Dermis blood vessel endothelial cell (primary cell): ENCODE results near the gene OR4D9. TPM values are rescaled to one million over a fixed set of nuclear protein-coding genes. Genes with fewer than 3 reads are reported as not detected.
A peak's percentile ranks its signal among the peaks of the same experiment; 100 is the strongest.

ENCODE experiments used
- DNase-seq: peaks from one replicate; pipeline ENCODE4 v3.0.0; 2010
- total RNA-seq: library from RNA; depleted of rRNA; stranded (reverse); fragments of >200 nt; gene quantifications from 2 replicates; pipeline ENCODE4 v1.2.3, GENCODE V29; 2014

The OR4D9 gene
- total RNA-seq, 1 donor from 2014 or later = not detected

DNA sequence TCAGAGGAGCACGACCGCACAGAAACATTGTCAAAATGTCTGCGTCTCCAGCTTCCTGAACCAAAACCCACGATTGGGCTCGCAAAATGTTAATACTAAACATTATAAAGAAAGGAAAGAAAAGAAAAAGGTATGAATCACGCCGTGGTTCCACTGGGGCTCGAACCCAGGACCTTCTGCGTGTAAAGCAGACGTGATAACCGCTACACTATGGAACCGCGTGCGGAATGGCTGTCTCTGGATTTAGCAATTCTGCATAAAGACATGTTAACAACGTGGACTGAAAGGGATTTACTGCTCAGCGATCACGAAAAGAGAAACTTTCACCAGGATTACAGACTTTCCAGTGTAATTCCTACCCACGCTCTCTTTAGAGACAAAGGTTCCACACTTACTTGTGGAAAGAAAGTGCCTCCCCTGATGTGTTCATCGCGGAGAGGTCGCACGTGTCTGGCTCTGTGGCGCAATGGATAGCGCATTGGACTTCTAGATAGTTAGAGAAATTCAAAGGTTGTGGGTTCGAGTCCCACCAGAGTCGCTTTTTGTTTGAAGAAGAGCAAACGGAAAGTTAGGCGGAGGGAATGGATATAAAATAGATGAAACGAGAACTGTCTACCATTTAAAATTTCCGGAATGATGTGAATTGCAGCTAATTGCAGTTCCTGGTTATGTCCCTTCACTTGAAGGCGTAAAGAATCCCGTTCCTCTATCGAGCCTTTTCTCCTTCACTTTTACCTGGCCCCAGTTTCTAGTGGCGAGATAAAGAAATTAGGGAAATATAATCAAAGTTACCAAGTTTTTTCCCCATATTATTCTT lies 39.7 kb downstream of the OR4D9 start:
- peak; percentile 90 for DNase-seq

GRCh38 chr11:59551659-59552521 lies 40.6 kb downstream of the OR4D9 start:
- peak; percentile 83 for DNase-seq

- no peak for DNase-seq
Observed at GRCh38 chr11:59552844-59553243, 41.5 kb downstream of the OR4D9 start.

DNA sequence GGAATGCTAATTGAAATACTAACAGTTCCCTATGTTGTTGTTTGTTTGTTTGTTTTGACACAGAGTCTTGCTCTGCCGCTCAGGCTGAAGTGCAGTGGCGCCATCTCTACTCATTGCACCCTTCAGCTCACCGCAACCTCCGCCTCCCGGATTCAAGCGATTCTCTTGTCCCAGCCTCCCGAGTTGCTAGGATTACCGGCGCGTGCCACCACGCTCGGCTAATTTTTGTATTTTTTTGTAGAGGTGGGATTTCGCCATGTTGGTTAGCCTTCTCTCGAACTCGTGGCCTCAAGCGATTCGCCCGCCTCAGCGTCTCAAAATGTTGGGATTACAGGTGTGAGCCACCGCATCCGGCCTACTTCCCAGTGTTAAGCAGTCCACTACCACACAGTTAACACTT lies 42.0 kb downstream of the OR4D9 start:
- DNase-seq = no peak

GRCh38 chr11:59555601-59556114 lies 44.3 kb downstream of the OR4D9 start:
- no peak for DNase-seq

DNA sequence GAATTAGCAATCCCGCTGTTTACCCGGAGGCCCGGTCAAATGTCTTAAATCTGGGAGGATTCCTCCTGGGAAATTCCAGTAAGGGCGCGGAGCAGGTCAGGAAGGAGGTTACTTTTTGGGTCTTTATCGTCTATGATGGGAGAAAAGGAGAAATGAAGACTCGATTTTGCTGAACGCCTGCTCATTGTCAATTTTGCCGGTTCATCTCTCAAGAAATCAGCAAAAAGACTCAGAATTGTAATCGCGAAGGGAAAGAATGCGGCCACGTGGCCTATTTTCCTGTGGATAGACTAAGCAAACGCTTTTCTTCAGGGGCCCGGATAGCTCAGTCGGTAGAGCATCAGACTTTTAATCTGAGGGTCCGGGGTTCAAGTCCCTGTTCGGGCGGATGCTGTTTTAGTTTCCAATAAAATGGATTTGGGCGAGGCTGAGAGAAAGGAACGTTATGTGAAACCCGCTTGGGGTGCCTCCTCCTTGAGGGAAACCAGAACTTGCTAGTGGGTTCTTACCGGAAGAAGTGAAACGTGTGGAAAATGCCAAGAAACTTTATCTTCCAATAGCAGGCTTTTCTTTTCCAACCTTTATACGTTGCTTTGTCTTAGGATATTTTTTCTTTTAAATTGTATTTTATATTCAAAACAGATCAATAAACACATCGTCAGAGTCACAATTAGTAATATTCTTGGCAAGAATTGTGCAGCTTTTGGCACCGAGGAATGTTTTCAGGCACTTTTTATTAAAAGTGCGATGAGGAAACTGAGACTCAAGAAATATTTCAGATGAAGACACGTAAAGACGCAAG lies 45.0 kb downstream of the OR4D9 start:
- DNase-seq = peak; percentile 77

- peak; percentile 46 for DNase-seq
Observed at GRCh38 chr11:59556917-59557348, 45.6 kb downstream of the OR4D9 start.

GRCh38 chr11:59558270-59558643 lies 46.9 kb downstream of the OR4D9 start:
- no peak for DNase-seq

DNA sequence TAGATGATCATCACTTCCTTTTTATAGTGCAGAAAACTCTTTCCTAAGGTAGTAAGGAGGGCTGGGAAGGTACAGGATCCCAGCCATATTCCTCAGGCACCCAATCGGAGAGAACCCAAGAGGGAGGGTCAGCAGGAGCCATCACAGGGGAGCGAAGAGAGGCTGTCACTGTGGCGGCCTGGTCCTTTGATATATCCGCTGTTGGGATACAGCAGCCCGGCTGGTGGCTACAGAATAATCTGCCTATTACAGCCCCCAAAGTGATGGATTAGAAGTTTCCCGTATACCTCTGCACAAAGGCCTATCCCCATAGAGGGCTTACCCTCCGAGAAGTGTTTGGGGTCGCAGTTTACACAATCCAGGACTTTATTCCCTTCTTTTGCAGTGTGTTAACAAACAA lies 48.5 kb downstream of the OR4D9 start:
- DNase-seq = no peak

GRCh38 chr11:59560290-59560701 lies 49.0 kb downstream of the OR4D9 start:
- peak; percentile 86 for DNase-seq

- DNase-seq = peak; percentile 91
Observed at GRCh38 chr11:59560702-59561473, 49.5 kb downstream of the OR4D9 start.

DNA sequence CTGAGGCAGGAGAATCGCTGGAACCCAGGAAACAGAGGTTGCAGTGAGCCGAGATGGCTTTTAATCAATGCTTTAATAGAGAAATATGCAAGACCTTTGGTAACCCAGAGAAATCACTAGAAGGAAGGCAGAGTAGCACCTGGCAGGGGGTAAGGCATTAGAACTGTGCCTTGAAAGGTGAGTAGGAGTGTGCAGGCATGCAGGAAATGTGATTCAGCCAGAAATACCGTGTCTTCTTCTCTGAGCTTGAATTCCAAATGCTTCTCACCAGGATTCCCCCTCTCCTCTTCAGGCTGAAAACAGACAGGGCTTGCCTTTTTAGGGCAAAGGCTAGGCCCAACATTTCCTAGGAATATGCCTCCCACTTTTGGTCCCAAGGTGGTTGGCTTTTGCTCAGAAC lies 51.0 kb downstream of the OR4D9 start:
- no peak for DNase-seq

Other genes starting within 250 kb of the OR4D9 start
- not detected in 2 replicates for gene OR5AN1, start 152.6 kb upstream of the OR4D9 start, total RNA-seq
- gene OR5A2, start 85.1 kb upstream of the OR4D9 start, total RNA-seq = not detected in 2 replicates
- gene OR5A1, start 75.1 kb upstream of the OR4D9 start, total RNA-seq = under 0.01 TPM in 1 of 2 replicates, not detected in the other
- not detected in 2 replicates for gene OR4D6, start 54.6 kb upstream of the OR4D9 start, total RNA-seq
- gene OR4D10, start 38.2 kb upstream of the OR4D9 start, total RNA-seq = not detected in 2 replicates
- not detected in 2 replicates for gene OR4D11, start 8.0 kb upstream of the OR4D9 start, total RNA-seq
- 41.5 and 68.4 TPM in 2 replicates for gene OSBP, start 104.2 kb downstream of the OR4D9 start, total RNA-seq
- gene PATL1, start 157.5 kb downstream of the OR4D9 start, total RNA-seq = 6.0 and 13.0 TPM in 2 replicates
- not detected in 2 replicates for gene OR10V1, start 202.3 kb downstream of the OR4D9 start, total RNA-seq
- gene STX3, start 243.8 kb downstream of the OR4D9 start, total RNA-seq = 77.5 and 143 TPM in 2 replicates